K562 (cell line): ENCODE results near the gene STUB1. TPM values are rescaled to one million over a fixed set of nuclear protein-coding genes. Genes with fewer than 3 reads are reported as not detected.

ENCODE experiments used
- CREM ChIP-seq: IDR thresholded peaks from 2 replicates; pipeline ENCODE4 v1.6.1; 2014; ENCODE audit warnings: antibody characterized with exemption, low read depth
- CXXC5 ChIP-seq: fragments of 250-450 bp; sonication (Bioruptor Pico); IDR thresholded peaks from 2 replicates; pipeline ENCODE4 v1.8.0; 2022; ENCODE audit warnings: inconsistent platforms, mild to moderate bottlenecking, moderate library complexity
- FOS ChIP-seq: IDR thresholded peaks from 3 replicates; pipeline ENCODE4 v1.6.1; 2011; ENCODE audit not compliant: insufficient read length; ENCODE audit errors: extremely low read depth
- HNRNPLL ChIP-seq: fragments of 200-400 bp; formaldehyde crosslinking; IDR thresholded peaks from 2 replicates; pipeline ENCODE4 v1.6.1; 2017; ENCODE audit warnings: low read length, low read depth, mild to moderate bottlenecking; ENCODE audit not compliant: poor library complexity, severe bottlenecking
- PML ChIP-seq: IDR thresholded peaks from 2 replicates; pipeline ENCODE4 v1.6.1; 2012; ENCODE audit warnings: low read length, inconsistent platforms
- TARDBP ChIP-seq: fragments of 450-650 bp; IDR thresholded peaks from 2 replicates; pipeline ENCODE4 v1.6.1; 2016
- TOE1 ChIP-seq, 2 experiments: fragments of 450-650 bp in 1 of 2; sonication (generic) in 1 of 2; formaldehyde crosslinking in 1 of 2; IDR thresholded peaks; 2 replicates each; pipeline versions ENCODE4 v1.7.1 to v1.8.0; 2016 to 2022; ENCODE audit warnings: borderline replicate concordance in 2 of 2, mild to moderate bottlenecking in 2 of 2, antibody characterized with exemption in 1 of 2, inconsistent platforms in 1 of 2, low read depth in 1 of 2, missing genetic modification reagents in 1 of 2, moderate library complexity in 1 of 2
- YY1 ChIP-seq, 3 experiments: IDR thresholded peaks; 2 replicates each; pipeline ENCODE4 v1.6.1; 2011; ENCODE audit warnings: low read length in 2 of 3, mild to moderate bottlenecking in 2 of 3, moderate library complexity in 2 of 3, borderline replicate concordance in 1 of 3, control low read depth in 1 of 3, low read depth in 1 of 3; ENCODE audit not compliant: insufficient read depth in 3 of 3, insufficient replicate concordance in 2 of 3, control insufficient read depth in 1 of 3, insufficient read length in 1 of 3; ENCODE audit errors: extremely low read depth in 1 of 3
- ZNF445 ChIP-seq: fragments of 250-450 bp; sonication (Bioruptor Pico); IDR thresholded peaks from 2 replicates; pipeline ENCODE4 v1.4.0; 2020; ENCODE audit warnings: low read depth, mild to moderate bottlenecking, moderate library complexity
- polyA plus RNA-seq, 8 experiments: library from polyadenylated mRNA; depleted of rRNA in 4 of 8; stranded (reverse) in 5 of 8; unstranded in 3 of 8; fragments of >200 nt; fragmentation: Nextera tagmentation in 2 of 8; fragmentation: Illumina TruSeq in 1 of 8; extraction: Ambion mirVana in 2 of 8; extraction: Trizol in 1 of 8; gene quantifications; 2 replicates each; pipeline versions ENCODE4 v1.2.1 to v1.2.3, GENCODE V29; 2011 to 2014; ENCODE audit warnings: inconsistent platforms in 1 of 8, missing spikeins in 1 of 8
- total RNA-seq, 7 experiments: library from RNA; depleted of rRNA in 6 of 7; stranded (reverse); fragments of >200 nt in 6 of 7; fragmentation: Illumina TruSeq in 2 of 7; extraction: Trizol in 2 of 7; gene quantifications; 2 replicates each; pipeline versions ENCODE4 v1.2.1 to v1.2.3, GENCODE V29; 2011 to 2021; ENCODE audit warnings: low replicate concordance in 1 of 7
- TF ChIP-seq, protein P1 (sequence below): fragments of 450-650 bp; formaldehyde crosslinking; IDR thresholded peaks from 2 replicates; pipeline ENCODE4 v1.4.0; 2022; ENCODE audit warnings: missing genetic modification characterization
- TF ChIP-seq, protein P2 (sequence below): fragments of 200-400 bp; formaldehyde crosslinking; IDR thresholded peaks from 2 replicates; pipeline ENCODE4 v1.6.1; 2017; ENCODE audit warnings: mild to moderate bottlenecking, low read depth, low read length, moderate library complexity
- TF ChIP-seq, protein P3 (sequence below), 2 experiments: fragments of 250-450 bp in 1 of 2; fragments of 450-650 bp in 1 of 2; sonication (Bioruptor Pico) in 1 of 2; IDR thresholded peaks; 2 replicates each; pipeline versions ENCODE4 v1.6.1 to v1.8.0; 2016 to 2021; ENCODE audit warnings: mild to moderate bottlenecking in 2 of 2, moderate library complexity in 2 of 2, missing compliant biosample characterization in 1 of 2, missing genetic modification characterization in 1 of 2
- TF ChIP-seq, protein P4 (sequence below), 2 experiments: fragments of 450-650 bp; conservative IDR thresholded peaks; 2 replicates each; pipeline ENCODE4 v1.6.1; 2017; ENCODE audit warnings: mild to moderate bottlenecking in 2 of 2, moderate library complexity in 2 of 2
- TF ChIP-seq, protein P5 (sequence below): IDR thresholded peaks from 2 replicates; pipeline ENCODE4 v1.6.1; 2011; ENCODE audit warnings: borderline replicate concordance, low read depth, mild to moderate bottlenecking, moderate library complexity, low read length; ENCODE audit not compliant: insufficient read depth, poor library complexity, severe bottlenecking

The STUB1 gene
- total and polyA plus RNA-seq, 9 of the 15 experiments (the other 6 are each of a cell fraction or from before 2014, with no cell fraction given): 10.6 to 251 (median 152) TPM

DNA sequence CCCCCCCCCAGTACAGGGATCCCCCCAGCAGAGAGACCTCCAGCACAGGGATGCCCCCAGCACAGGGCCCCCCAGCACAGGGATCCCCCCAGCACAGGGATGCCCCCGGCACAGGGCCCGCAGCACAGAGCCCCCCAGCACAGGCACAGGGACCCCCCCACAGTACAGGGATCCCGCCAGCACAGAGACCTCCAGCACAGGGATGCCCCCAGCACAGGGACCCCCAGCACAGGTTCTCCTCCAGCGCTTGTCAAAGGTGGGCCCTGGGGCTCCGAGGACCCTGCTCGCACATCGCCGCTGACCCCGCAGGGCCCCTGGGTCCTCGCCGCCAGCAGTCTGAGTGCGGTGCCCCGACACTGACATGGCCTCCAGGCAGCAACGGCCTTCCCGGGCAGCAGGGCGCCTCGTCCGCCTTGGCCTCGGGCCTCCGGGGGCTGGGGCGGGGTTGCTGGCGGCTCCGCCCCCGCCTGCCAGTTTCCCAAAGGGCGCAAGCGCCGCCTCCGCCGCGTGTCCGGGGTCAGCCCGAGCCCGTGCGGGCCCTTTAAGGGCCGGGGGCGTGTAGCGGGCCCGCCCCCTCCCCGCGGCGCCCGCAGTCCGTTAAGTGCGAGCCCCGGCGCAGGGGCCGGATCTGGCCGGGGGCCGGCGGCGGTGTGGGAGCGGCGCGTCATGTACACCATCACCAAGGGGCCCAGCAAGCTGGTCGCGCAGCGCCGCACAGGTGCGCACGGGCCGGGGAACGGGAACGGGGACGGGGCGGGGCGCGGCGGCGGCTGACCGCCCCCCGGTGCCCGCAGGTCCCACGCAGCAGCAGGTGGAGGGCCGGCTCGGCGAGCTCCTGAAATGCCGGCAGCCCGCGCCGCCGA, 38.7 kb upstream of the STUB1 start, which contains the start of gene MCRIP2 (continued):
- peak; percentile 31 to 84 (median 78) for TF ChIP-seq YY1 (IDR thresholded peaks at IDR 0.05; ENCODE audit: borderline replicate concordance in 1 of 3, control insufficient read depth in 1 of 3, extremely low read depth in 1 of 3, insufficient read depth in 3 of 3, insufficient read length in 1 of 3, insufficient replicate concordance in 2 of 3, low read depth in 1 of 3, low read length in 2 of 3)
- TF ChIP-seq, protein P1, sequence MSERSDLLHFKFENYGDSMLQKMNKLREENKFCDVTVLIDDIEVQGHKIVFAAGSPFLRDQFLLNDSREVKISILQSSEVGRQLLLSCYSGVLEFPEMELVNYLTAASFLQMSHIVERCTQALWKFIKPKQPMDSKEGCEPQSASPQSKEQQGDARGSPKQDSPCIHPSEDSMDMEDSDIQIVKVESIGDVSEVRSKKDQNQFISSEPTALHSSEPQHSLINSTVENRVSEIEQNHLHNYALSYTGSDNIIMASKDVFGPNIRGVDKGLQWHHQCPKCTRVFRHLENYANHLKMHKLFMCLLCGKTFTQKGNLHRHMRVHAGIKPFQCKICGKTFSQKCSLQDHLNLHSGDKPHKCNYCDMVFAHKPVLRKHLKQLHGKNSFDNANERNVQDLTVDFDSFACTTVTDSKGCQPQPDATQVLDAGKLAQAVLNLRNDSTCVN (CRISPR knock-in tag): no peak
- peak; percentile 49 for TF ChIP-seq HNRNPLL
- TF ChIP-seq TARDBP: no peak; the same call in 1 of the 2 replicates
- peak; percentile 38; the same call in 1 of the 2 replicates for TF ChIP-seq CREM
- TF ChIP-seq FOS: no peak
- peak; percentile 97 for TF ChIP-seq CXXC5 (CRISPR knock-in tag)
- TF ChIP-seq PML: no peak; the same call in 1 of the 2 replicates
- TF ChIP-seq, protein P2, sequence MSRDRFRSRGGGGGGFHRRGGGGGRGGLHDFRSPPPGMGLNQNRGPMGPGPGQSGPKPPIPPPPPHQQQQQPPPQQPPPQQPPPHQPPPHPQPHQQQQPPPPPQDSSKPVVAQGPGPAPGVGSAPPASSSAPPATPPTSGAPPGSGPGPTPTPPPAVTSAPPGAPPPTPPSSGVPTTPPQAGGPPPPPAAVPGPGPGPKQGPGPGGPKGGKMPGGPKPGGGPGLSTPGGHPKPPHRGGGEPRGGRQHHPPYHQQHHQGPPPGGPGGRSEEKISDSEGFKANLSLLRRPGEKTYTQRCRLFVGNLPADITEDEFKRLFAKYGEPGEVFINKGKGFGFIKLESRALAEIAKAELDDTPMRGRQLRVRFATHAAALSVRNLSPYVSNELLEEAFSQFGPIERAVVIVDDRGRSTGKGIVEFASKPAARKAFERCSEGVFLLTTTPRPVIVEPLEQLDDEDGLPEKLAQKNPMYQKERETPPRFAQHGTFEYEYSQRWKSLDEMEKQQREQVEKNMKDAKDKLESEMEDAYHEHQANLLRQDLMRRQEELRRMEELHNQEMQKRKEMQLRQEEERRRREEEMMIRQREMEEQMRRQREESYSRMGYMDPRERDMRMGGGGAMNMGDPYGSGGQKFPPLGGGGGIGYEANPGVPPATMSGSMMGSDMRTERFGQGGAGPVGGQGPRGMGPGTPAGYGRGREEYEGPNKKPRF: no peak
- TF ChIP-seq, protein P3, sequence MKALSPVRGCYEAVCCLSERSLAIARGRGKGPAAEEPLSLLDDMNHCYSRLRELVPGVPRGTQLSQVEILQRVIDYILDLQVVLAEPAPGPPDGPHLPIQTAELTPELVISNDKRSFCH (CRISPR knock-in tag; IDR thresholded peaks at IDR 0.05): no peak
- TF ChIP-seq, protein P3 (tag; IDR thresholded peaks at IDR 0.05): no peak
- TF ChIP-seq TOE1 (IDR thresholded peaks at IDR 0.05; ENCODE audit: borderline replicate concordance): no peak
- TF ChIP-seq TOE1 (CRISPR knock-in tag; IDR thresholded peaks at IDR 0.05; ENCODE audit: borderline replicate concordance, low read depth): no peak
- TF ChIP-seq, protein P4, sequence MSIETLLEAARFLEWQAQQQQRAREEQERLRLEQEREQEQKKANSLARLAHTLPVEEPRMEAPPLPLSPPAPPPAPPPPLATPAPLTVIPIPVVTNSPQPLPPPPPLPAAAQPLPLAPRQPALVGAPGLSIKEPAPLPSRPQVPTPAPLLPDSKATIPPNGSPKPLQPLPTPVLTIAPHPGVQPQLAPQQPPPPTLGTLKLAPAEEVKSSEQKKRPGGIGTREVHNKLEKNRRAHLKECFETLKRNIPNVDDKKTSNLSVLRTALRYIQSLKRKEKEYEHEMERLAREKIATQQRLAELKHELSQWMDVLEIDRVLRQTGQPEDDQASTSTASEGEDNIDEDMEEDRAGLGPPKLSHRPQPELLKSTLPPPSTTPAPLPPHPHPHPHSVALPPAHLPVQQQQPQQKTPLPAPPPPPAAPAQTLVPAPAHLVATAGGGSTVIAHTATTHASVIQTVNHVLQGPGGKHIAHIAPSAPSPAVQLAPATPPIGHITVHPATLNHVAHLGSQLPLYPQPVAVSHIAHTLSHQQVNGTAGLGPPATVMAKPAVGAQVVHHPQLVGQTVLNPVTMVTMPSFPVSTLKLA (conservative IDR thresholded peaks at IDR 0.05): peak; percentile 26 to 68; a peak in 1 of 4 replicates
- no peak for TF ChIP-seq ZNF445 (CRISPR knock-in tag)
- TF ChIP-seq, protein P5, sequence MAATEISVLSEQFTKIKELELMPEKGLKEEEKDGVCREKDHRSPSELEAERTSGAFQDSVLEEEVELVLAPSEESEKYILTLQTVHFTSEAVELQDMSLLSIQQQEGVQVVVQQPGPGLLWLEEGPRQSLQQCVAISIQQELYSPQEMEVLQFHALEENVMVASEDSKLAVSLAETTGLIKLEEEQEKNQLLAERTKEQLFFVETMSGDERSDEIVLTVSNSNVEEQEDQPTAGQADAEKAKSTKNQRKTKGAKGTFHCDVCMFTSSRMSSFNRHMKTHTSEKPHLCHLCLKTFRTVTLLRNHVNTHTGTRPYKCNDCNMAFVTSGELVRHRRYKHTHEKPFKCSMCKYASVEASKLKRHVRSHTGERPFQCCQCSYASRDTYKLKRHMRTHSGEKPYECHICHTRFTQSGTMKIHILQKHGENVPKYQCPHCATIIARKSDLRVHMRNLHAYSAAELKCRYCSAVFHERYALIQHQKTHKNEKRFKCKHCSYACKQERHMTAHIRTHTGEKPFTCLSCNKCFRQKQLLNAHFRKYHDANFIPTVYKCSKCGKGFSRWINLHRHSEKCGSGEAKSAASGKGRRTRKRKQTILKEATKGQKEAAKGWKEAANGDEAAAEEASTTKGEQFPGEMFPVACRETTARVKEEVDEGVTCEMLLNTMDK: no peak
